Measurements from ENCODE around the gene SLC35E4. TPM values are rescaled to one million over a fixed set of nuclear protein-coding genes. Genes with fewer than 3 reads are reported as not detected.
A peak's percentile ranks its signal among the peaks of the same experiment; 100 is the strongest.

SLC35E4 gene
- total and polyA plus RNA-seq, 2 experiments from 2014 or later = 2.6 to 11.3 TPM

DNA sequence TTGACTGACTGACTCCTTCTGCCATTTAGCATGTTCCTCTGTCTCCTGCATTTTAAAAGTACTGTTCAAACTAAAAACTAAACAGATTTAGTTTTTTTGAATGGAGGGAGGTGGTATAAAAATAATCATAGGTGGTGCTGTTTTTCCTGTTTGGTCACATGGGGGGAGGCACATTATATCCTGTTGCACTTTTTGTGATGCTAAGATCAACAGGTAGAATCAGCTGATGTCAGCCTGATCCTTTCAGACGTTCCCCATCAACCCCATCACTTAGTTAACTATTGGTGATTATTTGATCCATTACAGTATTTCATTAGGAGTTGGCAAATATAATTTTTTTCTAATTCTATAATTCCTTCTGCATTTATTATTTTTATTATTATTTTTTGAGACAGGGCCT is 54.0 kb downstream of the SLC35E4 start (continued):
- TF ChIP-seq, protein P1, sequence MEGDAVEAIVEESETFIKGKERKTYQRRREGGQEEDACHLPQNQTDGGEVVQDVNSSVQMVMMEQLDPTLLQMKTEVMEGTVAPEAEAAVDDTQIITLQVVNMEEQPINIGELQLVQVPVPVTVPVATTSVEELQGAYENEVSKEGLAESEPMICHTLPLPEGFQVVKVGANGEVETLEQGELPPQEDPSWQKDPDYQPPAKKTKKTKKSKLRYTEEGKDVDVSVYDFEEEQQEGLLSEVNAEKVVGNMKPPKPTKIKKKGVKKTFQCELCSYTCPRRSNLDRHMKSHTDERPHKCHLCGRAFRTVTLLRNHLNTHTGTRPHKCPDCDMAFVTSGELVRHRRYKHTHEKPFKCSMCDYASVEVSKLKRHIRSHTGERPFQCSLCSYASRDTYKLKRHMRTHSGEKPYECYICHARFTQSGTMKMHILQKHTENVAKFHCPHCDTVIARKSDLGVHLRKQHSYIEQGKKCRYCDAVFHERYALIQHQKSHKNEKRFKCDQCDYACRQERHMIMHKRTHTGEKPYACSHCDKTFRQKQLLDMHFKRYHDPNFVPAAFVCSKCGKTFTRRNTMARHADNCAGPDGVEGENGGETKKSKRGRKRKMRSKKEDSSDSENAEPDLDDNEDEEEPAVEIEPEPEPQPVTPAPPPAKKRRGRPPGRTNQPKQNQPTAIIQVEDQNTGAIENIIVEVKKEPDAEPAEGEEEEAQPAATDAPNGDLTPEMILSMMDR (conservative IDR thresholded peaks at IDR 0.05; ENCODE audit: low read depth in 2 of 2) = no peak
- TF ChIP-seq EZH2 (IDR thresholded peaks at IDR 0.05; ENCODE audit: low read depth, unreplicated experiment) (no peak), ZNF331 (CRISPR knock-in tag; IDR thresholded peaks at IDR 0.05; ENCODE audit: low read depth) (no peak), POLR2AphosphoS5 (IDR thresholded peaks at IDR 0.05; ENCODE audit: low read depth) (no peak), NANOG (IDR thresholded peaks at IDR 0.05; ENCODE audit: borderline replicate concordance) (no peak)
- TF ChIP-seq, protein P2, sequence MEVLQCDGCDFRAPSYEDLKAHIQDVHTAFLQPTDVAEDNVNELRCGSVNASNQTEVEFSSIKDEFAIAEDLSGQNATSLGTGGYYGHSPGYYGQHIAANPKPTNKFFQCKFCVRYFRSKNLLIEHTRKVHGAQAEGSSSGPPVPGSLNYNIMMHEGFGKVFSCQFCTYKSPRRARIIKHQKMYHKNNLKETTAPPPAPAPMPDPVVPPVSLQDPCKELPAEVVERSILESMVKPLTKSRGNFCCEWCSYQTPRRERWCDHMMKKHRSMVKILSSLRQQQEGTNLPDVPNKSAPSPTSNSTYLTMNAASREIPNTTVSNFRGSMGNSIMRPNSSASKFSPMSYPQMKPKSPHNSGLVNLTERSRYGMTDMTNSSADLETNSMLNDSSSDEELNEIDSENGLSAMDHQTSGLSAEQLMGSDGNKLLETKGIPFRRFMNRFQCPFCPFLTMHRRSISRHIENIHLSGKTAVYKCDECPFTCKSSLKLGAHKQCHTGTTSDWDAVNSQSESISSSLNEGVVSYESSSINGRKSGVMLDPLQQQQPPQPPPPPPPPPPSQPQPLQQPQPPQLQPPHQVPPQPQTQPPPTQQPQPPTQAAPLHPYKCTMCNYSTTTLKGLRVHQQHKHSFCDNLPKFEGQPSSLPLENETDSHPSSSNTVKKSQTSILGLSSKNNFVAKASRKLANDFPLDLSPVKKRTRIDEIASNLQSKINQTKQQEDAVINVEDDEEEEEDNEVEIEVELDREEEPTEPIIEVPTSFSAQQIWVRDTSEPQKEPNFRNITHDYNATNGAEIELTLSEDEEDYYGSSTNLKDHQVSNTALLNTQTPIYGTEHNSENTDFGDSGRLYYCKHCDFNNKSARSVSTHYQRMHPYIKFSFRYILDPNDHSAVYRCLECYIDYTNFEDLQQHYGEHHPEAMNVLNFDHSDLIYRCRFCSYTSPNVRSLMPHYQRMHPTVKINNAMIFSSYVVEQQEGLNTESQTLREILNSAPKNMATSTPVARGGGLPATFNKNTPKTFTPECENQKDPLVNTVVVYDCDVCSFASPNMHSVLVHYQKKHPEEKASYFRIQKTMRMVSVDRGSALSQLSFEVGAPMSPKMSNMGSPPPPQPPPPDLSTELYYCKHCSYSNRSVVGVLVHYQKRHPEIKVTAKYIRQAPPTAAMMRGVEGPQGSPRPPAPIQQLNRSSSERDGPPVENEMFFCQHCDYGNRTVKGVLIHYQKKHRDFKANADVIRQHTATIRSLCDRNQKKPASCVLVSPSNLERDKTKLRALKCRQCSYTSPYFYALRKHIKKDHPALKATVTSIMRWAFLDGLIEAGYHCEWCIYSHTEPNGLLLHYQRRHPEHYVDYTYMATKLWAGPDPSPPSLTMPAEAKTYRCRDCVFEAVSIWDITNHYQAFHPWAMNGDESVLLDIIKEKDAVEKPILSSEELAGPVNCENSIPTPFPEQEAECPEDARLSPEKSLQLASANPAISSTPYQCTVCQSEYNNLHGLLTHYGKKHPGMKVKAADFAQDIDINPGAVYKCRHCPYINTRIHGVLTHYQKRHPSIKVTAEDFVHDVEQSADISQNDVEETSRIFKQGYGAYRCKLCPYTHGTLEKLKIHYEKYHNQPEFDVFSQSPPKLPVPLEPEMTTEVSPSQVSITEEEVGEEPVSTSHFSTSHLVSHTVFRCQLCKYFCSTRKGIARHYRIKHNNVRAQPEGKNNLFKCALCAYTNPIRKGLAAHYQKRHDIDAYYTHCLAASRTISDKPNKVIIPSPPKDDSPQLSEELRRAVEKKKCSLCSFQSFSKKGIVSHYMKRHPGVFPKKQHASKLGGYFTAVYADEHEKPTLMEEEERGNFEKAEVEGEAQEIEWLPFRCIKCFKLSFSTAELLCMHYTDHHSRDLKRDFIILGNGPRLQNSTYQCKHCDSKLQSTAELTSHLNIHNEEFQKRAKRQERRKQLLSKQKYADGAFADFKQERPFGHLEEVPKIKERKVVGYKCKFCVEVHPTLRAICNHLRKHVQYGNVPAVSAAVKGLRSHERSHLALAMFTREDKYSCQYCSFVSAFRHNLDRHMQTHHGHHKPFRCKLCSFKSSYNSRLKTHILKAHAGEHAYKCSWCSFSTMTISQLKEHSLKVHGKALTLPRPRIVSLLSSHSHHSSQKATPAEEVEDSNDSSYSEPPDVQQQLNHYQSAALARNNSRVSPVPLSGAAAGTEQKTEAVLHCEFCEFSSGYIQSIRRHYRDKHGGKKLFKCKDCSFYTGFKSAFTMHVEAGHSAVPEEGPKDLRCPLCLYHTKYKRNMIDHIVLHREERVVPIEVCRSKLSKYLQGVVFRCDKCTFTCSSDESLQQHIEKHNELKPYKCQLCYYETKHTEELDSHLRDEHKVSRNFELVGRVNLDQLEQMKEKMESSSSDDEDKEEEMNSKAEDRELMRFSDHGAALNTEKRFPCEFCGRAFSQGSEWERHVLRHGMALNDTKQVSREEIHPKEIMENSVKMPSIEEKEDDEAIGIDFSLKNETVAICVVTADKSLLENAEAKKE (CRISPR knock-in tag; IDR thresholded peaks at IDR 0.05) = no peak

DNA sequence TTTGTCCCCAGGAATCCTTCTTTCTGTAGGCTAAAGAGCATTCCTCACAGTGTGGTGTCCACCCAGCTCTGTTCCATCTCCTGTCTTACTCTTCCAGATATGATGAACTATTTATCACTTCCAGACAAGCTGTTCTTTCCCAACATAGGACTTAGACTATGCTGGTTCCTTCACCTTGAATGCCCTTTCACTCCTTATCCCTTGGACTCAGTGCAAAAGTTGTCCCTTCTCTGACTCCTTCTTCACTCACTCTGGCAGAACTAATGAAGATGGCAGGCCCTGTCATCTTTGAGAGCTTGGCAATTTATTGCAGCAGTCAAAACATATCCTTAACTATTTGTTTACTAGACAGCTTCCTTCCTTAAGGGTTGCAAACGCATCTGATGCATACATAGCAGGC is 55.6 kb downstream of the SLC35E4 start:
- TF ChIP-seq NANOG (IDR thresholded peaks at IDR 0.05; ENCODE audit: borderline replicate concordance) = no peak
- no peak for TF ChIP-seq EZH2phosphoT487 (IDR thresholded peaks at IDR 0.05; ENCODE audit: unreplicated experiment)
- TF ChIP-seq ZNF331 (CRISPR knock-in tag; IDR thresholded peaks at IDR 0.05; ENCODE audit: low read depth) = no peak
- Histone ChIP-seq H3K4me3 (no peak overlapping the region), H3K4me2 (no peak overlapping the region), H3K4me1 (ENCODE audit: insufficient read depth) (no peaks in the 10 kb centered on the region), H2AFZ (no peak overlapping the region), H3K9me2 (ENCODE audit: insufficient read depth) (no peaks in the 10 kb centered on the region), H3K36me3 (ENCODE audit: insufficient read depth) (no peaks in the 10 kb centered on the region), H3K27me3 (ENCODE audit: insufficient read depth) (peaks cover 14% of the 10 kb centered on the region), H4K20me1 (replicated peaks; ENCODE audit: insufficient read depth) (no peaks in the 10 kb centered on the region), H3K79me2 (replicated peaks; ENCODE audit: insufficient read depth) (no peaks in the 10 kb centered on the region), H3K27ac (ENCODE audit: low read depth) (peak overlapping the region; percentile 30; the same call in 1 of the 2 replicates), H3F3A (replicated peaks; ENCODE audit: low read depth) (no peaks in the 10 kb centered on the region)
- Mint-ChIP-seq H3K4me1 (peaks cover 7% of the 10 kb centered on the region; the same call in 2 of the 3 replicates), H3K9me3 (no peaks in the 10 kb centered on the region), H3K27me3 (ENCODE audit: insufficient read depth, low read depth, poor library complexity) (peaks cover 16% of the 10 kb centered on the region), H3K4me3 (no peak overlapping the region), H3K27ac (no peak overlapping the region), H3K36me3 (ENCODE audit: low read depth) (no peaks in the 10 kb centered on the region)
- DNase-seq (ENCODE audit: low spot score) (no peak), ATAC-seq (no peak)
